HepG2 (cell line): Measurements from ENCODE around the gene TRIM15. TPM values are rescaled to one million over a fixed set of nuclear protein-coding genes. Genes with fewer than 3 reads are reported as not detected.

Experiments used
- CHCHD3 ChIP-seq: sonication (generic); formaldehyde crosslinking; IDR thresholded peaks from 2 replicates; pipeline ENCODE4 v1.8.0; 2022; ENCODE audit warnings: mild to moderate bottlenecking, missing genetic modification reagents, moderate library complexity
- EED ChIP-seq: sonication (generic); formaldehyde crosslinking; IDR thresholded peaks from 2 replicates; pipeline ENCODE4 v1.5.0; 2020; ENCODE audit warnings: mild to moderate bottlenecking, missing genetic modification reagents
- GABPA ChIP-seq, 2 experiments: IDR thresholded peaks; 2 replicates each; pipeline ENCODE4 v1.6.1; 2011 to 2016; ENCODE audit warnings: low read depth in 2 of 2, low read length in 1 of 2, missing biosample characterization in 1 of 2, missing genetic modification characterization in 1 of 2
- NRL ChIP-seq: sonication (generic); formaldehyde crosslinking; IDR thresholded peaks from 2 replicates; pipeline ENCODE4 v1.5.0; 2020; ENCODE audit warnings: missing genetic modification reagents, mild to moderate bottlenecking, moderate library complexity, borderline replicate concordance
- SMAD3 ChIP-seq: sonication (generic); formaldehyde crosslinking; IDR thresholded peaks from 2 replicates; pipeline ENCODE4 v1.4.0; 2020; ENCODE audit warnings: missing genetic modification reagents
- TOPORS ChIP-seq: sonication (generic); formaldehyde crosslinking; IDR thresholded peaks from 2 replicates; pipeline ENCODE4 v1.8.0; 2023; ENCODE audit warnings: mild to moderate bottlenecking, missing genetic modification reagents
- ZFP90 ChIP-seq: sonication (generic); formaldehyde crosslinking; IDR thresholded peaks from 2 replicates; pipeline ENCODE4 v1.8.0; 2022; ENCODE audit warnings: missing genetic modification reagents, mild to moderate bottlenecking, inconsistent platforms, borderline replicate concordance
- ZNF430 ChIP-seq: sonication (generic); formaldehyde crosslinking; IDR thresholded peaks from 2 replicates; pipeline ENCODE4 v1.9.0; 2021; ENCODE audit warnings: mild to moderate bottlenecking, missing genetic modification reagents
- ZNF777 ChIP-seq: sonication (generic); formaldehyde crosslinking; IDR thresholded peaks from 2 replicates; pipeline ENCODE4 v1.4.0; 2020; ENCODE audit warnings: missing genetic modification reagents
- polyA plus RNA-seq, 8 experiments: library from polyadenylated mRNA; depleted of rRNA in 3 of 8; stranded (reverse) in 7 of 8; unstranded in 1 of 8; fragments of >200 nt; fragmentation: Illumina TruSeq in 4 of 8; extraction: Trizol in 4 of 8; gene quantifications; 2 replicates each; pipeline versions ENCODE4 v1.2.1 to v1.2.3, GENCODE V29; 2011 to 2016; ENCODE audit warnings: low read depth in 4 of 8, missing spikeins in 1 of 8, mixed read lengths in 1 of 8; ENCODE audit not compliant: insufficient read depth in 1 of 8
- total RNA-seq, 5 experiments: library from RNA; depleted of rRNA; stranded (reverse); fragments of >200 nt; fragmentation: Illumina TruSeq; extraction: Trizol; gene quantifications; 2 replicates each; pipeline ENCODE4 v1.2.3, GENCODE V29; 2016; ENCODE audit warnings: low read depth in 1 of 5
- TF ChIP-seq, protein P1 (sequence below): sonication (generic); formaldehyde crosslinking; IDR thresholded peaks from 2 replicates; pipeline ENCODE4 v1.5.1; 2020; ENCODE audit warnings: mild to moderate bottlenecking, missing genetic modification reagents, borderline replicate concordance
- TF ChIP-seq, protein P2 (sequence below): sonication (generic); formaldehyde crosslinking; IDR thresholded peaks from 2 replicates; pipeline ENCODE4 v1.5.1; 2020; ENCODE audit warnings: mild to moderate bottlenecking, missing genetic modification reagents, borderline replicate concordance
- TF ChIP-seq, protein P3 (sequence below): IDR thresholded peaks from 2 replicates; pipeline ENCODE4 v1.6.1; 2016; ENCODE audit warnings: low read depth
- TF ChIP-seq, protein P4 (sequence below): sonication (generic); formaldehyde crosslinking; IDR thresholded peaks from 2 replicates; pipeline ENCODE4 v1.4.0; 2020; ENCODE audit warnings: mild to moderate bottlenecking, low read depth, missing genetic modification reagents
- TF ChIP-seq, protein P5 (sequence below): sonication (generic); formaldehyde crosslinking; IDR thresholded peaks from 2 replicates; pipeline ENCODE4 v1.8.1; 2023; ENCODE audit warnings: mild to moderate bottlenecking, missing genetic modification reagents
- TF ChIP-seq, protein P6 (sequence below): sonication (generic); formaldehyde crosslinking; IDR thresholded peaks from 2 replicates; pipeline ENCODE4 v1.4.0; 2020; ENCODE audit warnings: missing genetic modification reagents

The TRIM15 gene
- total and polyA plus RNA-seq, 2 of the 13 experiments (the other 11 are each of a cell fraction or from before 2014, with no cell fraction given): 35.1 to 38.2 TPM

DNA sequence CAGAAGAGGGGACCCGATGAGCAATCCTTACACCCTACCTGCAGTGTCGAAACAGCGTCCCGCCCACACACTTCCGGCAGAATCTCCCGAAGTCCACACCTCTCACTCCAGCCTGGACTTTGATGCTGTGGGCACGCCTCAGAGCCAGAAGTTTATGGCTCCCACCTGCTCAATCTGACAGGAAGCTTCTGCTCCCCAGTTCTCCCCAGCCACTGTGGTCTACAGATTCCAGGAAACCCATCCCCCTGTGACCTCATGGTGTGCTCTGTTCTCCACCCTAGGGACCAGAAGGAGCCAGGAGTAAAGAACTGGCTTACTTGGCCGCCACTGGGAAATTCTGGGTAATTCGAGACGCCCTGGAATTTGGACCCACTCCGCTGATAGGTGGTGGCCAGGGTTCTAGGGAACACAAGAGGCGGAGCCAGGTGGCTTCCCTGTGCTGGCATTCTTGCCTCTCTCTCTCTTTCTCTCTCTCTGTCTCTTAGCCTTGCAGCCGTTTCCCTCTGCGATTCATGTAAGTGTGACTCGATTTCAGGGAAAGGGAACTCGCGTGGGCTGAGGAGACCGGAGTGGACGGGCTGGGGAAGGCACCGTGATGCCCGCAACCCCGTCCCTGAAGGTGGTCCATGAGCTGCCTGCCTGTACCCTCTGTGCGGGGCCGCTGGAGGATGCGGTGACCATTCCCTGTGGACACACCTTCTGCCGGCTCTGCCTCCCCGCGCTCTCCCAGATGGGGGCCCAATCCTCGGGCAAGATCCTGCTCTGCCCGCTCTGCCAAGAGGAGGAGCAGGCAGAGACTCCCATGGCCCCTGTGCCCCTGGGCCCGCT lies at the start of gene TRIM15 (continued):
- TF ChIP-seq NRL: peak; percentile 94
- TF ChIP-seq ZNF777 (CRISPR knock-in tag): no peak; the same call in 1 of the 2 replicates
- peak; percentile 79; the same call in 1 of the 2 replicates for TF ChIP-seq TOPORS (CRISPR knock-in tag)
- TF ChIP-seq, protein P1, sequence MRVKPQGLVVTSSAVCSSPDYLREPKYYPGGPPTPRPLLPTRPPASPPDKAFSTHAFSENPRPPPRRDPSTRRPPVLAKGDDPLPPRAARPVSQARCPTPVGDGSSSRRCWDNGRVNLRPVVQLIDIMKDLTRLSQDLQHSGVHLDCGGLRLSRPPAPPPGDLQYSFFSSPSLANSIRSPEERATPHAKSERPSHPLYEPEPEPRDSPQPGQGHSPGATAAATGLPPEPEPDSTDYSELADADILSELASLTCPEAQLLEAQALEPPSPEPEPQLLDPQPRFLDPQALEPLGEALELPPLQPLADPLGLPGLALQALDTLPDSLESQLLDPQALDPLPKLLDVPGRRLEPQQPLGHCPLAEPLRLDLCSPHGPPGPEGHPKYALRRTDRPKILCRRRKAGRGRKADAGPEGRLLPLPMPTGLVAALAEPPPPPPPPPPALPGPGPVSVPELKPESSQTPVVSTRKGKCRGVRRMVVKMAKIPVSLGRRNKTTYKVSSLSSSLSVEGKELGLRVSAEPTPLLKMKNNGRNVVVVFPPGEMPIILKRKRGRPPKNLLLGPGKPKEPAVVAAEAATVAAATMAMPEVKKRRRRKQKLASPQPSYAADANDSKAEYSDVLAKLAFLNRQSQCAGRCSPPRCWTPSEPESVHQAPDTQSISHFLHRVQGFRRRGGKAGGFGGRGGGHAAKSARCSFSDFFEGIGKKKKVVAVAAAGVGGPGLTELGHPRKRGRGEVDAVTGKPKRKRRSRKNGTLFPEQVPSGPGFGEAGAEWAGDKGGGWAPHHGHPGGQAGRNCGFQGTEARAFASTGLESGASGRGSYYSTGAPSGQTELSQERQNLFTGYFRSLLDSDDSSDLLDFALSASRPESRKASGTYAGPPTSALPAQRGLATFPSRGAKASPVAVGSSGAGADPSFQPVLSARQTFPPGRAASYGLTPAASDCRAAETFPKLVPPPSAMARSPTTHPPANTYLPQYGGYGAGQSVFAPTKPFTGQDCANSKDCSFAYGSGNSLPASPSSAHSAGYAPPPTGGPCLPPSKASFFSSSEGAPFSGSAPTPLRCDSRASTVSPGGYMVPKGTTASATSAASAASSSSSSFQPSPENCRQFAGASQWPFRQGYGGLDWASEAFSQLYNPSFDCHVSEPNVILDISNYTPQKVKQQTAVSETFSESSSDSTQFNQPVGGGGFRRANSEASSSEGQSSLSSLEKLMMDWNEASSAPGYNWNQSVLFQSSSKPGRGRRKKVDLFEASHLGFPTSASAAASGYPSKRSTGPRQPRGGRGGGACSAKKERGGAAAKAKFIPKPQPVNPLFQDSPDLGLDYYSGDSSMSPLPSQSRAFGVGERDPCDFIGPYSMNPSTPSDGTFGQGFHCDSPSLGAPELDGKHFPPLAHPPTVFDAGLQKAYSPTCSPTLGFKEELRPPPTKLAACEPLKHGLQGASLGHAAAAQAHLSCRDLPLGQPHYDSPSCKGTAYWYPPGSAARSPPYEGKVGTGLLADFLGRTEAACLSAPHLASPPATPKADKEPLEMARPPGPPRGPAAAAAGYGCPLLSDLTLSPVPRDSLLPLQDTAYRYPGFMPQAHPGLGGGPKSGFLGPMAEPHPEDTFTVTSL (CRISPR knock-in tag): peak; percentile 30; the same call in 1 of the 2 replicates
- peak; percentile 71 for TF ChIP-seq ZNF430 (CRISPR knock-in tag)
- no peak for TF ChIP-seq CHCHD3 (CRISPR knock-in tag)
- TF ChIP-seq, protein P2, sequence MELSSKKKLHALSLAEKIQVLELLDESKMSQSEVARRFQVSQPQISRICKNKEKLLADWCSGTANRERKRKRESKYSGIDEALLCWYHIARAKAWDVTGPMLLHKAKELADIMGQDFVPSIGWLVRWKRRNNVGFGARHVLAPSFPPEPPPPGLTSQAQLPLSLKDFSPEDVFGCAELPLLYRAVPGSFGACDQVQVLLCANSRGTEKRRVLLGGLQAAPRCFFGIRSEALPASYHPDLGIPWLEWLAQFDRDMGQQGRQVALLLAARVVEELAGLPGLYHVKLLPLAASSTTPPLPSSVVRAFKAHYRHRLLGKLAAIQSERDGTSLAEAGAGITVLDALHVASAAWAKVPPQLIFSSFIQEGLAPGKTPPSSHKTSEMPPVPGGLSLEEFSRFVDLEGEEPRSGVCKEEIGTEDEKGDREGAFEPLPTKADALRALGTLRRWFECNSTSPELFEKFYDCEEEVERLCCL: 0 out of 2 replicates have a peak, but pooled peaks have one; percentile 61
- TF ChIP-seq, protein P3, sequence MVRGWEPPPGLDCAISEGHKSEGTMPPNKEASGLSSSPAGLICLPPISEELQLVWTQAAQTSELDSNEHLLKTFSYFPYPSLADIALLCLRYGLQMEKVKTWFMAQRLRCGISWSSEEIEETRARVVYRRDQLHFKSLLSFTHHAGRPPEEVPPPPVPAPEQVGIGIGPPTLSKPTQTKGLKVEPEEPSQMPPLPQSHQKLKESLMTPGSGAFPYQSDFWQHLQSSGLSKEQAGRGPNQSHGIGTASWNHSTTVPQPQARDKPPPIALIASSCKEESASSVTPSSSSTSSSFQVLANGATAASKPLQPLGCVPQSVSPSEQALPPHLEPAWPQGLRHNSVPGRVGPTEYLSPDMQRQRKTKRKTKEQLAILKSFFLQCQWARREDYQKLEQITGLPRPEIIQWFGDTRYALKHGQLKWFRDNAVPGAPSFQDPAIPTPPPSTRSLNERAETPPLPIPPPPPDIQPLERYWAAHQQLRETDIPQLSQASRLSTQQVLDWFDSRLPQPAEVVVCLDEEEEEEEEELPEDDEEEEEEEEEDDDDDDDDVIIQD (CRISPR knock-in tag): peak; percentile 52; the same call in 1 of the 2 replicates
- TF ChIP-seq GABPA (IDR thresholded peaks at IDR 0.05; ENCODE audit: low read depth, low read length): peak; percentile 67
- peak; percentile 91 for TF ChIP-seq GABPA (CRISPR knock-in tag; IDR thresholded peaks at IDR 0.05; ENCODE audit: low read depth)
- no peak; the same call in 1 of the 2 replicates for TF ChIP-seq ZFP90 (CRISPR knock-in tag)
- peak; percentile 87 for TF ChIP-seq SMAD3
- peak; percentile 79 for TF ChIP-seq EED (CRISPR knock-in tag)
- TF ChIP-seq, protein P4, sequence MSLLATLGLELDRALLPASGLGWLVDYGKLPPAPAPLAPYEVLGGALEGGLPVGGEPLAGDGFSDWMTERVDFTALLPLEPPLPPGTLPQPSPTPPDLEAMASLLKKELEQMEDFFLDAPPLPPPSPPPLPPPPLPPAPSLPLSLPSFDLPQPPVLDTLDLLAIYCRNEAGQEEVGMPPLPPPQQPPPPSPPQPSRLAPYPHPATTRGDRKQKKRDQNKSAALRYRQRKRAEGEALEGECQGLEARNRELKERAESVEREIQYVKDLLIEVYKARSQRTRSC (CRISPR knock-in tag): peak; percentile 65; the same call in 1 of the 2 replicates
- TF ChIP-seq, protein P5, sequence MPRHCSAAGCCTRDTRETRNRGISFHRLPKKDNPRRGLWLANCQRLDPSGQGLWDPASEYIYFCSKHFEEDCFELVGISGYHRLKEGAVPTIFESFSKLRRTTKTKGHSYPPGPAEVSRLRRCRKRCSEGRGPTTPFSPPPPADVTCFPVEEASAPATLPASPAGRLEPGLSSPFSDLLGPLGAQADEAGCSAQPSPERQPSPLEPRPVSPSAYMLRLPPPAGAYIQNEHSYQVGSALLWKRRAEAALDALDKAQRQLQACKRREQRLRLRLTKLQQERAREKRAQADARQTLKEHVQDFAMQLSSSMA: peak; percentile 93
- TF ChIP-seq, protein P6, sequence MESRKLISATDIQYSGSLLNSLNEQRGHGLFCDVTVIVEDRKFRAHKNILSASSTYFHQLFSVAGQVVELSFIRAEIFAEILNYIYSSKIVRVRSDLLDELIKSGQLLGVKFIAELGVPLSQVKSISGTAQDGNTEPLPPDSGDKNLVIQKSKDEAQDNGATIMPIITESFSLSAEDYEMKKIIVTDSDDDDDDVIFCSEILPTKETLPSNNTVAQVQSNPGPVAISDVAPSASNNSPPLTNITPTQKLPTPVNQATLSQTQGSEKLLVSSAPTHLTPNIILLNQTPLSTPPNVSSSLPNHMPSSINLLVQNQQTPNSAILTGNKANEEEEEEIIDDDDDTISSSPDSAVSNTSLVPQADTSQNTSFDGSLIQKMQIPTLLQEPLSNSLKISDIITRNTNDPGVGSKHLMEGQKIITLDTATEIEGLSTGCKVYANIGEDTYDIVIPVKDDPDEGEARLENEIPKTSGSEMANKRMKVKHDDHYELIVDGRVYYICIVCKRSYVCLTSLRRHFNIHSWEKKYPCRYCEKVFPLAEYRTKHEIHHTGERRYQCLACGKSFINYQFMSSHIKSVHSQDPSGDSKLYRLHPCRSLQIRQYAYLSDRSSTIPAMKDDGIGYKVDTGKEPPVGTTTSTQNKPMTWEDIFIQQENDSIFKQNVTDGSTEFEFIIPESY (CRISPR knock-in tag): peak; percentile 13; the same call in 1 of the 2 replicates
